HG02885 (cell line): Measurements from ENCODE around the gene MACROH2A1.
A peak's percentile ranks its signal among the peaks of the same experiment; 100 is the strongest.

ENCODE experiments used
- ATAC-seq: cut with Tn5 transposase; IDR thresholded peaks from one replicate; pipeline ENCODE4 v1.9.1; 2021; ENCODE audit warnings: mild to moderate bottlenecking; ENCODE audit not compliant: unreplicated experiment, poor library complexity

Gene MACROH2A1

DNA sequence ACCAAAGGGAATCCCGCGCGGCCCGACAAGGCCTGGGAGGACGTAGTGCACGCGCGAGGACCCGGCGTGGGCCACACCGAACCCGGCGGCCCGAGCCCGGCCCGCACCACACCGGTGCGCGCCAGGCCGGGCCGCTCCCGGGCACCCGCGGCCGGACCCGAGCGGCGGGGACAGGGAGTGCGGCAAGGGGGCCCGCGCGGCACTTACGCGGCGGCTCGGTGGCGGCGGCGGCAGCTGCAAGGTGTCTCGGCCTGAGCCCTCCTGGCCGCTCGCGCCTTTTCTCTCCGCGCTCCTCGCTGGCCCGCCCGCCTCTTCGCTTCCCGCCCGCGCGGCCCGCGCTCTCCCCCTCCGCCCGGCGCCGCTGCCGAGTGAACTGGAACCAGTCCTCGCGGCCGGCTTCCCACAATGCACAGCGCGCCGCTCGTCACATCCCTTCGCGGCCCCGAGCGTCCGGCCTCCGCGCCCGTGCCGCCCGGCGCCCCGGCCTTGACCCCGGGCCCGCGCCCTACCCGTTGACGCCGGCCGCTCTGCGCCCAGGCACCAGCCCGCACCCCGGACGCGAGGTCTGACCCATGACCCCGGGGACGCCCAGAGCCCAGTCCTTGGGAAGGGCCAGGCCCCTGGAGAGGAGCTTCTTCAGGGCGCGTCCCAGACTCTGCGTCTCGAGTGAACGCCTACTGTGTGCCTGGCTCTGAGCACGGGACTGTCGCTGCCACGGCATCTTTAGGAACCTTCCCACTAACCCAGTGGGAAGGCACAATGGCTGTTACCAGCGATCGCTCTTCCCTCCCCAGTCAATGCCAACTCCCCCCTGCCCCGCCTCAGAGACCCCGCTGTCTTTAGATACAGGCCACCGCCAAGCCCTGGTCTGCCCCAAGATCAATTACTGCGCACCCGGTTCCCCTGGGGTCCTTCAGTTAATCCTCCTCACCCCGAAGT lies at the start of gene MACROH2A1:
Gene MACROH2A1 (minus strand): TSS at position 377 of the 939 bp plus-strand sequence. CDS start 10,138 bp downstream, outside the sequence.
- peak; percentile 89 for ATAC-seq

DNA sequence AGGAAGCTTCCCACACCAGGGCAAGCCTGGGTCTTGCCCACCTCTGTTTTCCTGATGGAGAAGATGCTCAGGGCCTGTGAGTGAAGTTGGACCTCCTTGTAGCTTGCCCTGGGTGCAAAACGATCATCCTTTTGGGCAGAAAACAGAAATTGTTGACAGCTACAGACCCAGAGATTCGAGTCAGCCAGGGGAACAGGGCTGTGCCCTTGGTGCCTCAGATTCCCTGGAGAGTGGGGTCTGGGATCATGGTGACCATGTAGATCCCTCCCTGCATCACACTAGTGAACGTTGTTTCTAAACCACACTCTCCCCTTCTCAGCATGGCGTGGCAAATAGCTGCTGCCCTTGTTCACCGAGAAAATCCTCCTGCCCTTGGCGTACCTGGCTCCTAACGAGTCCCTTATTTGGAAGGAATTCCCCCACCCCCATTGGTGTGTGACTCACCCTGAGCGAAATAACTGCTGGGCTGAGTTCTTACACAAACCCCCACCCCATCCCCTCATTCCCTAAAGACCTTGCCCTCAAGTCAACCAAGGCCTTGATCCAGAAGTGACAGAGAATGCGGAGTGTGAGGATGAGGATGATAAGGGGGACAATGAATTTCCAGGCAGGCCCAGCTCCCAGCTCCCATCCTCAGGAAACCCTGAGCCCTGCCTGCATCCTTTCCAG lies 49.2 kb upstream of the MACROH2A1 start:
- no peak for ATAC-seq

DNA sequence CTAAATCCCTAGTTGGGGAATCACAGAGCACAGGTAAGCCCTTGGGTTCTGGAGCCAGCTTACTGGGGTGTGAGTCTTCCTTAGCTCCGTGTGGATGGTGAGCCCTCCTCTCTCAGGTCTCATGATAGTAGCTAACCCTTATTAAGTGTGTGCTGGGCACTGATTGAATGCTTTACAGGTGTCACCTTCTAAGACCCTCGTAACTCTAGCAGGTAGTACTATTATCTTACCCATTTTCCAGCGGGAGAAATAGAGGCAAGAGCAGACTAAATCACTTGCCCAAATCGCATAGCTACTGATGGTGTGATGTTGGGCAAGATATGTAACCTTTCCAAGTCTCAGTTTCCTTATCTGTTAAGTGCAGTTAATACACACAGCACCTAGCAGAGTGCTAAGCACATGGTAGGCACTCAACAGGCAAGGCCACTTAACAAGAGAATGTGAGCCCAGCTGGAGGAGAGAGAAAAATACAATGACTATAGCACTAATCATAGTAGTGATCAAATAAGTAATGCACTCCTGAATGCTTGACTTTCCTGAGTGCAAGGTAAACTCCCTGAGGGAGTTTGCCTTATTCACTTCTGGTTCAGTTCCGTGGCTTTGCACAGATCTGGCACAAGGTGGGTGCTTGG lies 48.4 kb upstream of the MACROH2A1 start, which contains the start of gene DCANP1:
Gene DCANP1 (minus strand): TSS at position 51 of the 632 bp plus-strand sequence. CDS start 240 bp downstream, outside the sequence.
- ATAC-seq, result no peak

DNA sequence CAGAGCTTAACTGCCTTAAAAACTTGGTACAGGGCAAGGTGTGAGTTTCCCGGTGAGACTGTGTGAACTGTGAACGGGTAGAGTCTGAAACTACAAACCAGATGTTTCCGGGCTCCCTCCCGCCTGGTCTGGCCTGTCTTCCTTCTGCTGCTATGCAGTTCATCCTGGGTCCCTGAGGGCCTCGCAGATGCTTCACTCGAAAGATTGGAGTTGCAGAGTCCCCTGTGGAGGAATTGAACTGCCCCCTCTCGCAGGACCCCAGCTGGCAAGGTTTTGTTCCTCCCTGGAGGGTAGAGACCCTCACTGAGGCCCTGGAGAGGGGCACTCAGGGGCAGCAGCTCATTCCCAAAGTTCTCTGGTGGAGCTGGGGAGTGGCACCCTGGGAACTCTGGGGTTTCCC lies 47.6 kb upstream of the MACROH2A1 start:
- no peak for ATAC-seq

DNA sequence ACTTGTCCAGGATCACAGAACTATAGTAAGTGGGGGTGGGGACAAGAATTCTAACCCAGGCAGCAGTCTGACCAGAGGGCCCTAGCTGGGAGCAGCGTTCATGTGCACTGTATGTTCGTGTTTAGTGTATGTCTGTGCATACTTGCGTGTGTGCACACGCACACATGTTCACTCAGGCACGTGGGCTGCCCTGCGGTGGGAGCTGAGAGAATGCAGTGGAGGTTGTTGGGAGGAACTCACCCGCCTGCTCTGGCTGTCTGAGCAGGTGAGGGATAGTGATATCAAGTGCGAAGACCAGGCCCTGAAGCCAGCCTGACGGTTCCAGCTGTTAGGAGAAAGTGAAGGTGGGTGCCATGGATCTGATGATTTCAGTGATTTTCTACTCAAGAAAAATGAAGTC lies 47.2 kb upstream of the MACROH2A1 start:
- no peak for ATAC-seq

DNA sequence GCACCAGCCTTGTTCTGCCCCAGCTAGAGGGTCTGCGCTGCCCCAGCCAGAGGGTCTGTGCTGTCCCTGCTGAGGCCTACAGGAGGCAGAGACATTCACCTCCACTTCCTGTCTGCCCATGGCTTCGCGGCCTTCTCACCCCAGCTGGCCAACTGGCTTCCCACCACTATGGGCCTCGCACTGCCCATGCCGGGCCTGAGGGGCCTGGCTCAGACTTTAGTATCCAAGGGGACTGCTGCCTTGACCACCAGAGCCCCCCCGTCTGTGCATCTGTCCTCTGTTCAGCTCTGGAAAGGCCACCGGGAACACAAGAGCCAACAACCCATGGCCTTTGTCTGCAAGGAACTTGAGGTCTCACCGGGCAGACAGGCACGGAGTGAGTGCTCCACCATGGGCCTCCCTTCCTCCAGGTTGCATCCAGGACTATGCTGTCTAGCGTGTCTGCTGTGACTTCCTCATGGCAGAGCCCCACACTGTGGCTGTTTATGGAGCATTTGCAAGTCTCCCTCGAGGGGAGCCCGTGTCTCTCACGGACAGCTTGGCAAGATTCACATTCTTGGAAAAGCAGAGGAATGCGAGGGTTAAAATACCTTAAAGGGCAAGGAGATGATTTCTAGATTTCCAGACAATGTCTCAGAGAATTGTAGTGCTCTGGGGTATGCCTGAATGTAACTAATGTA lies 46.4 kb upstream of the MACROH2A1 start:
- no peak for ATAC-seq

DNA sequence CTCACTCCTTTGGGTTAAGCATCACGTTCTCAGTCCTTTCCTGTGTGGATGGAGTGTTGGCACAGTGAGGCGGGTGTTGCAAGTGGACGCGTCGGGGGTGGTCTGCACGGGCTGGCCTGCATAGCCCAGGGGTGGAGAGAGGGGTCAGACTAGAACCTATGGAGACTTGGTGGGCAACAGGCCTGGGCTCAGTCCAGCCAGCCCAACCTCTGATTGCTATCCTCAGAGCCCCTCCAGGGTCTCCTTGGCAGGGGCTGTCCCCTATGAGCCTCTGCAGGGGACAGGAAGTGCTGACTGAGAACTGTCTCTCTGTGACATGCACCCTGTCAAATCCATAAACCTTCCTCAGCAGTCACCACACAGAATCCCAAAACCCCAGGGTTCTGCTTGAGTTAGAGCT lies 45.9 kb upstream of the MACROH2A1 start:
- no peak for ATAC-seq

DNA sequence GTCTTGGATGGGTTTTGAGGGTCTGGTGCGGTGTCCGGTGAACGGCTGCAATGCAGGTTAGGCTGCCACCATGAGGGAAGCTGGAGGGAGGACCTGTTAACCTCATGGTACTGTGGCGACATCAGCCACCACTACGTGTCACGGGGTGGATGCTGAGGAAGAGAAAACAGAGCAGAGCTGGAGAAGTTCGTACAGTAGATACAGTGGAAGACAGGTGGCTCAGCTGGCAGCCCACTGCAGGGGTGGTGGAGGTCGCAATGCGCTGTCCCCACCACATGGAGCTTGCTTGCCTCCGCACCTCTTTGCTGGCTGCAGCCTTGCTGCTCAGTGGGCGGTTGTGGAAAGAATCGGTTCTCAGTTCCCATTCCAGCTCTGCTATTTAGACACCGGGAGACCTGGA lies 45.3 kb upstream of the MACROH2A1 start:
- no peak for ATAC-seq

DNA sequence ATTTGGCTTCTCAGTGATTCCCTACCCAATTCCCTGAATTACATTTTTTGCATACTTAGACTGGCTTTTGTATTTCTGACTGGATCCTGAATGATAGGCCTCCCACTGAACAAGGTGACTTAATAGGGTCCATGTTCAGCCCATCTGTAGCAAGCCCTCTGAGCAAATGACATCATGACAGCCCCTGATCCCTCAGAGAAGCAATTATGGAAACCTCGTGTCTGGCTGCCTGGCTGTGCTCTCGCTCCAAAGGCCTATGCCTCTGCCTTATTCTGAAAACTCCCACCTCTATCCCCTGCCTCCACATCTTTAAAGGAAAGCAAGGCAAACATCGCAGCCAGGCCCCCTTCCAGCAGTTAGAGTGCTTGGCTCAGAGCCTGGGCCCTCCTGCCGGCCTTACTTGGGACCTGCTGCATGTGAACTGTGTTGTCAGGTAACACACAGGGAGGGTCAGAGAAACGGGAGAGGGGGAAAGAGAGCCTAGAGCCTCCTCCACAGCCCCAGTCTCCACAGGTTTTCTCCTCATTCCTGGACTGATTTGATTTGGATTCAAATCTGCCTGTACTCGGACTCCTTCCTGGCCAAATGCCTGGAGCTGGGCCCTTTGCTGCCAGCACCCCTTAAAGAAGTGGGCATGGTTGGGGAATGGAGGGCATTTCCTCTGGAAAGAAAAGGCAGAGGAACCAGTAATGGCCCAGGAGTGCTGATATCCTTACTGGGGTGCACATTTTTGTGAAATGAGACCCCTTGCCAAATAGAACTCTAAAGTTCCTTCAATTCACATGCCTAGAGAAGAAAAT lies 44.3 kb upstream of the MACROH2A1 start:
- no peak for ATAC-seq

DNA sequence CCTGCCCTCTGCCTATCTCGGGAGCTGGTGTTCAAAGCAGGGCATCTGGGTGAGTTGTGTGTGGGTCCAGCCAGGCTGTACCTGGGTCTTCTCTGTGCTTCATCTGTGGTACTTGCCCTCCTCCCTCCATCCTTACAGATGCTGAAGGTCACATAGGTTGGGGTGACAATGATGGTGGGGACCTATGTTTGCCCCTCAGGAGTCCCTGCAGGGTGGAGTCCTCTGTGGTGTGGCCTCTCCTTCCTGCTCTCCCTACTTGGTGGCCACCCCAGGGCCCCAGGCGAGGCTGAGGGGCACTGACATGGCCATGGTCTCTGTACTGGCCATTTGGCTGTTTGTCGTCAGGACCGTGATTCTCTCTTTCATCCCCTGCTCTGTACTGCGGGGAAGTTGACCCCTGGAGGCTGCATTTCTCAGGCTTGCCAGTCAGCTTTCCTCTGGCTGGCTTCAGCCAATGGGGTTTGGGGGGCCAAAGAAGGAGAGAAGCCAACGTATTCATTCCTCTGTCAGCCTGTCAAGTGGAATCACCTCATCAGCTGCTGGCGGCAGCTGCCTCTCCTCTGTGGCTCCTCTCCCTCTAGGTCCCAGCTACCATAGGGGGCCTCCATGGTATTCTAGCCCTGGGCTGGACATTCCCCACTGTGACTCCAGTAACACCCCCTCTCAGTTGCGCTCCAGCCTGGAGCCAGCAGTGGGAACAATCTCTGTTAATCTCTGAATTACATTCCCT lies 43.6 kb upstream of the MACROH2A1 start:
- ATAC-seq, result no peak

DNA sequence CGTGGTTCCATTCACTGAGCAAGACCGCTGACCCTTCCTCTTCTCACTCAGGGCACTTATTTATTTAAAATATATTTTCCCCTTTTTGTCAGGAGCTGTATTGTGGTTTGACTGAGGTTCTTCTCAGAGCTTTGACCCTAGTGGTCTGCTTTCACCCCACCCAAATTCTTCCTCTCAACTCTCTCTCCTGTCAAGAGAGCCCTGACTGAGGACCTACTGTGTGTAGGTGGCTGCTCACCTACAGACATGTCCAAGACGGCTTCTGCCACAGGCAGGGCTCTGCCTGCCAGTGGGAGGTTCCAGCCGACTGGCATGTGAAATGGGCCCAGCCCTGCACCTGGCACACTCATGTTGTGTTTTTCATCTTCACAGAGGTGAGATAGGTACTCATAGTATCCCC lies 42.9 kb upstream of the MACROH2A1 start:
- no peak for ATAC-seq

DNA sequence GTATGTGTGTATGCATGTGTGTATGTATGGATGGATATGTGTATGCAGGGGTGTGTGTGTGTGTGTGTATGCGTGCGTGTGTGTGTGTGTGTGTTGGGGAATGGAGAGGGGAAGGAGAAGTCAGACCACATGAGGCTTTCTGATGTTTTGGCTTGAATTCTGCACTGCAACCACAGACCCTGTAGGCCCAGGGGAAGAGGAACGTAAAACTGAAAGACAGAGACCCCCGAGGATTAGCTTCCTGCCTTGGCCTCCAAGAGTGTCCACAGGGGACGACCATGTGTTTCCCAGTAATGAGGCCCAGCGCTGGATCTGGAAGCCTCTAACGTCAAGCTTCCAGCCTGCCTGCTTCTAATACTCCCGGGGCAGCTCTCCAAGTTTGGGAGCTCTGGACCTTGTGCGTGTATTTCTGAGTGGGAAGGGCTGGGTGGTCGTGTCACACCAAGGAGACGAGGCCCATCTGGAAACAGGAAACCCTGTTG lies 42.4 kb upstream of the MACROH2A1 start:
- ATAC-seq, result no peak

DNA sequence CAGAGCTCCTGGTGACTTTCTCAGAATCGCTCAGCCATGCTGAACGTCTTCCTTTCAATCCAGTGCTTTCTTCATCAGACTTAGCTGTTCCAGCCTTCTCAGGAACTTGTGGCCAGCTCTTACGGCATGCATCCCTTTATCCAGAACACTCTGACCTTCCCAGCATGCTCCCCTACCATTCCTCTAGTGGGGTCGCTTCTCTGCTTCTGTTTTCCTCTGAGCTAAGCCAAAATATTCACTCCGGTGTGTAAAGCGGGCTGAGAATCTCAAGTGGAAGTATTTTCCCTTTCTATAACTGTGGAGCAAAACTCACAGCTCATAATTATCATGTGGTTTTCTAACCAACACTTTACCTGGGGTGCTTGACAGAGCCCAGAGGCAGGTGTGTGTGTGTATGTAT lies 41.9 kb upstream of the MACROH2A1 start:
- no peak for ATAC-seq

DNA sequence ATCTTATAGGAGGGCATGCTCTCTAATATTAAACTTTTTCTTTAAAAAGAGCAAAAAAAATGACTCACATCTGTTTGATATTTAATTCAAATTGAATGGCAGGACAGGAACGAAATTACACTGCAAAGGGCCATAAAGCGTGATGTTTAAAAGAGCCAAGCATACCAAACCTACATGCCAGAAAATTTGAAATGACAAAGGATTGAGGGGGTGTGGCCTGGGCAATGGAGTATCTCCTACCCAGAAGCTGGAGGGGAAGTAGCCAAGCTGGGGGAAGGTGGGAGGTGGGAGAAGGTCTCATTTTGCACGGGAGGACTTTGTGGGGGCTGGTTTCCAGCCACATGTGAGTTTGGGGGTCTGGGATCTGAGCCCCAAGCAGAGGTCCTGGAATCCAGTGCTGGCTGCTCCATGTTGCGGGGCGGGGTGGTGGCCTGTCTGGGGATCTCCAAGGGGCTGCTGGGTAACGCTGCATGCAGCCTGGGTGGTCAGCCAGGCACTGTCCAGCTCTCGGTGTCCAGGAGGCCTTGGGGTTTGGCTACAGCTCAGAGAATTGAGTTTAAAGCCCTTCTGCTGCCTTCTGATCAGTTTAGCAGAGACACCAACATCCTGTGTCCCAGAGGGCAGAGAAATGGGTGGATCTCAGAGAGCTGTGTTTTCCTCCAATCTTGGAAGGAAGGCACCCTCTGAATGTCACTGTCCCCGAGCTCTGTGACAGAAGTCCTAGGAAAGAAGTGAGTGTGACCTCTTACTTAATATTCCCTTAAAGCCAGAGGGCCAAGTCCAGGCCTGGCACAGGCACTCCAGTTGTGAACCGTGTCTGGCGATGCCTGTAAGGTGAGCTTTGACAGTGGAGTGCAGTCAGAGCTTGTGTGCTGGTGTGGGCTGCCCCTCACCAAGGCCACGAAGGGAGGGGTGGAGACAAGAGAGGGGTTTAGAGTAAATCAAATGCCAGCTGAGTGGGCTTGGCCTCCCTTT lies 40.5 kb upstream of the MACROH2A1 start:
- ATAC-seq, result no peak

DNA sequence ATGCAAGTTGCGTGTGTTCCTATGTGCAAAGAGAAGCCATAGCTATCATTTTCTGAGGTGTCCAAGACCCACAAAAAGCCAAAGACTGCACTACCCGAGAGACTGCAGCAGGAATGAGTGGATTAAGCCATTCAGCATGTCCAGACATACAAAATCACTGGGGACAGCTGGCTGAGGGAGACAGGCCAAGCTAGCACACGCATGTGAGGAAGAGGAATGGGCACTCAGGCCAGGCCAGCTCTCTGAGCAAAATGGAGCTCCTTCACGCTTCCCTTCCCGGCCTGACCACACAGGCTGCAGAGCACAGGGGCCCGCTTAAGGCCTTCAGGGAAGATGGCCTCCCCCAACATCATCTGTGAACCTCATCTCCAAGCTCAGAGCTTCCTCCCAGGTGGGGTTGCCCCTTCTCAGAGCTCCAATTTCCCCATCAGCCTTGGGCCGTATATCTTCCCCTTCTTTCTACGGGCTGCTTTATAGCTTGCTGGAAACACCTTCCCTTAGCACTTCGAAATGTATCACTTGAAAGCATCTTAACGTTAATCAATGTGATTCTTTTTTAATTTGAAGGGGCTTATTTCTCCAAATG lies 39.7 kb upstream of the MACROH2A1 start:
- ATAC-seq, result no peak

DNA sequence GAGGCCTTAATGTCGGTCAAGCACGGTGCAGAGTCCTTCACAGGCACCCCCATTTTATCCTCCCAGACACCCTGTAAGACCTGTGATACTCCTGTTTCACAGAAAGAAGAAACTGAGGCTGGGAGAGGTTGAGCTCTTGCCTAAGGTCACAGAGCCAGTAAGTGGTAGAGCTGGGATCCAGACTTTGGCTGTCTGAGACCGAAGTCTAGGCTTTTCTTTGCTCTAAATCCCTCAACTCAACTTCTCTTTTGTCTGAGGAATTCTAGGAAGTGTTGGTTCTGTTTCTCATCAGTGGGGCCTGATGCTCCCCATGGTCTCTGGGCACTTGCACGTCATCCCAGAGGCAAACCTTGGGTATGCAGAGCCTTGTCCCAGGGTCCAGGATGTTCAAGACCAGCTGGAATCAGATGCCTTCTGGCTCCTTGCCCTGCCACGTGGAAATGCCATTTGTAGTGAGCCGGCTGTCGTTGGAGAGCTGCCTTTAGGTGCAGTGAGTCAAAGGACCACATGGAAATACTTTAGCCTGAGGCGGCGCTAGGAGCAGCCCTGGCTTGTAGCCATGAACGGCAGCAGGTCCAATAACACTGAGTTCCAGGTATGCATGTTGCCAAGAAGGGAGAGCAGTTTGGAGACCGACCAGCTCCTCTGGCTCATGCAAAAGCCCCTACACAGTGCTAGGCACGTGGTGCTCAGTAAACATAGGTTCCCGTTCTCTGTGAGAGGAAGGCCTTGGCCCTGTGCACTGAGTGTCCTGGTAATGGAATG lies 38.9 kb upstream of the MACROH2A1 start:
- no peak for ATAC-seq

DNA sequence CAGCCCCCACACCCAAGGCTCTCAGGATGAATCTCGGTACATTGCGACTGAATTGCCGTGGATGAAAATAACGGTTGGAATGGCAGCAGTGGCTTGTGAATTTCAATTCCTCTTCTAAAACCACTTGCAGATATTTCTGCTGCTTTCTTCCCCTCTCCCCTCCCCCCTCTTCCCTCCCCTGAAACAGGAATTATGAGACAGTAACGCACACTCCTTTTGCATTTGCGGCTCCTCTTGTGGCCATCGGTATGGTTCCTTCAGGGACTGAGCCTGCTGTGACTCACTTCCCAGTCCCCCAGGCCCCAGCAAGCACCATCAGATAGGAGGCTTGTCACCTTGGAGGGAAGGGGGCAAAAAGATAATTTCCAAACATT lies 38.4 kb upstream of the MACROH2A1 start:
- no peak for ATAC-seq
